ENCODE data around the gene MAP1LC3B2.
"Not testable (repeated sequence)": the region's sequence is repeated elsewhere in the genome, so short reads cannot be mapped to it uniquely, and the experiment has no call there.

Gene MAP1LC3B2

GRCh38 chr12:116563262-116563661 is 4.1 kb downstream of the MAP1LC3B2 start:
- Histone ChIP-seq H3K4me3 (ENCODE audit: low read depth in 1 of 2, low read length in 1 of 2) (no peak overlapping the region), H3K9me3 (no peaks in the 10 kb centered on the region), H3K36me3 (no peaks in the 10 kb centered on the region), H3K4me1 (ENCODE audit: control insufficient read depth in 1 of 2, insufficient read depth in 1 of 2, low read depth in 1 of 2, low read length in 1 of 2) (peaks cover 32 to 43% of the 10 kb centered on the region in 2 experiments), H3K27ac (peak overlapping the region; percentile 100), H3K27me3 (no peaks in the 10 kb centered on the region)
- no peak for TF ChIP-seq CTCF (IDR thresholded peaks at IDR 0.05)

GRCh38 chr12:116564080-116564479 is 4.9 kb downstream of the MAP1LC3B2 start:
- Histone ChIP-seq H3K9me3 (no peaks in the 10 kb centered on the region), H3K27me3 (no peaks in the 10 kb centered on the region), H3K36me3 (no peaks in the 10 kb centered on the region), H3K4me3 (ENCODE audit: low read depth in 1 of 2, low read length in 1 of 2) (no peak overlapping the region), H3K4me1 (ENCODE audit: control insufficient read depth in 1 of 2, insufficient read depth in 1 of 2, low read depth in 1 of 2, low read length in 1 of 2) (peaks cover 24 to 35% of the 10 kb centered on the region in 2 experiments), H3K27ac (no peak overlapping the region)
- no peak for TF ChIP-seq CTCF (IDR thresholded peaks at IDR 0.05)

GRCh38 chr12:116565221-116565620 is 6.0 kb downstream of the MAP1LC3B2 start:
- H3K4me3 ChIP-seq (ENCODE audit: low read depth in 1 of 2, low read length in 1 of 2); H3K9me3 ChIP-seq; H3K27me3 ChIP-seq; H3K27ac ChIP-seq; H3K36me3 ChIP-seq: not testable (repeated sequence)
- H3K4me1 ChIP-seq (ENCODE audit: control insufficient read depth in 1 of 2, insufficient read depth in 1 of 2, low read depth in 1 of 2, low read length in 1 of 2), result peaks cover 20 to 25% of the 10 kb centered on the region in 2 experiments

- Histone ChIP-seq H3K36me3 (no peaks in the 10 kb centered on the region), H3K27ac (peak overlapping the region; percentile 25), H3K4me1 (ENCODE audit: control insufficient read depth in 1 of 2, insufficient read depth in 1 of 2, low read depth in 1 of 2, low read length in 1 of 2) (peaks cover 12 to 18% of the 10 kb centered on the region in 2 experiments), H3K4me3 (ENCODE audit: low read depth in 1 of 2, low read length in 1 of 2) (no peak overlapping the region), H3K9me3 (no peaks in the 10 kb centered on the region), H3K27me3 (no peaks in the 10 kb centered on the region)
- TF ChIP-seq CTCF (IDR thresholded peaks at IDR 0.05), result no peak
These were observed 6.8 kb downstream of the MAP1LC3B2 start for GRCh38 chr12:116565963-116566362.

- TF ChIP-seq CTCF (IDR thresholded peaks at IDR 0.05), result no peak
These were observed 9.0 kb downstream of the MAP1LC3B2 start for GRCh38 chr12:116568203-116568602.

GRCh38 chr12:116571089-116571488 is 11.9 kb downstream of the MAP1LC3B2 start:
- H3K4me3 ChIP-seq (ENCODE audit: low read depth in 1 of 2, low read length in 1 of 2), result no peak overlapping the region
- no peak for TF ChIP-seq CTCF (IDR thresholded peaks at IDR 0.05)
- no peaks in the 10 kb centered on the region for H3K27me3 ChIP-seq
- no peaks in the 10 kb centered on the region for H3K9me3 ChIP-seq
- peaks cover 0 to under 1% of the 10 kb centered on the region in 2 experiments for H3K4me1 ChIP-seq (ENCODE audit: control insufficient read depth in 1 of 2, insufficient read depth in 1 of 2, low read depth in 1 of 2, low read length in 1 of 2)
- H3K27ac ChIP-seq, result no peak overlapping the region
- no peaks in the 10 kb centered on the region for H3K36me3 ChIP-seq

More at GRCh38 chr12:116568203-116568602, 9.0 kb downstream of the MAP1LC3B2 start:
- H3K4me1 ChIP-seq (ENCODE audit: control insufficient read depth in 1 of 2, insufficient read depth in 1 of 2, low read depth in 1 of 2, low read length in 1 of 2), result peaks cover 0 to 5% of the 10 kb centered on the region in 2 experiments
- H3K36me3 ChIP-seq, result no peaks in the 10 kb centered on the region
- H3K27ac ChIP-seq, result no peak overlapping the region
- no peaks in the 10 kb centered on the region for H3K27me3 ChIP-seq
- no peak overlapping the region for H3K4me3 ChIP-seq (ENCODE audit: low read depth in 1 of 2, low read length in 1 of 2)
- H3K9me3 ChIP-seq, result no peaks in the 10 kb centered on the region
